ENCODE results near the gene TRIP12.
"Not testable (repeated sequence)": the region's sequence is repeated elsewhere in the genome, so short reads cannot be mapped to it uniquely, and the experiment has no call there.

TRIP12 gene

DNA sequence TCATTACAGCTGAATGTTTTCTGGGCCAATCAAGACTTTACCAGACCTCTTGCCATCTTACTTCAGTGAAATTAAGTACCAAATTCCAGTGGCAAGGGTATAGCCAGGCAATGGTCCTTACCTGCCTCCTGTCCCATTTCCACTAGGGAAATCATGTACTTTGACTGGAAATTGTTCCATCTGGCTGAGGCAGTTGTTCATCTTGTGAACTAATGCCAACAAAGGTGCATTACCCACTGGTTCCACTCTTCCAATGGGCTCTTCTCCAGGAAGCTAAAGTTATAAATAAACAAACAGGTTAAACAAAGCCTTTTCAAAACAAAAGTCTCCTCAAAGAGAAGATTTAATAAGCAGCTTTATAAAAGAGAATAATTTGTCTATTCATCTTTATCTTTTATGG is 126.8 kb downstream of the TRIP12 start:
- H3K27ac ChIP-seq (ENCODE audit: low read depth, low read length), result no peak overlapping the region
- H3K4me1 ChIP-seq (ENCODE audit: control insufficient read depth, insufficient read depth, low read length), result no peaks in the 10 kb centered on the region
- H3K9me3 ChIP-seq (ENCODE audit: control insufficient read depth, insufficient read depth, low read depth, low read length), result no peaks in the 10 kb centered on the region
- no peaks in the 10 kb centered on the region for H3K27me3 ChIP-seq (ENCODE audit: control insufficient read depth, insufficient read depth, low read length)
- H3K4me3 ChIP-seq (ENCODE audit: low read depth, low read length), result no peak overlapping the region
- H3K36me3 ChIP-seq (ENCODE audit: control insufficient read depth, insufficient read depth, low read length), result peaks cover 93% of the 10 kb centered on the region
- no peak overlapping the region for H3K9ac ChIP-seq (ENCODE audit: low read length)

DNA sequence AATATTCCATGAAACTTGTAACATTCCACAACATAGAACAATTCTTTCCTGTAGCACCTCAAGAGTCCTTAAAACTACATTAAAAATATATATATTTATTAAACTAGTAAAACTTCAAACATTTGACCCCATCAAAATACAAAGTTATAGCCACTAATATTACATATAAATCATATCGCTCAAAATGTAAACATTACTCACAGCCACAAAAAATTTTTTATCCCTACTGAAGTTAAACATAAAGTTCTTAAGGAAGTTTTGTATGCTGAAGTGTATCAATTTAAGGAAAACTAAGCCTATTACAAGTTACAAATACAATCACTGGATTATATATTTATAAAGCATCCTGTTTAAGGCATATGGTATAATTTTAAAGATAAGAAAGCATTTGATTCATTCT is 127.2 kb downstream of the TRIP12 start:
- H3K36me3 ChIP-seq (ENCODE audit: control insufficient read depth, insufficient read depth, low read length), result peaks cover 93% of the 10 kb centered on the region
- H3K4me3 ChIP-seq (ENCODE audit: low read depth, low read length), result no peak overlapping the region
- H3K27ac ChIP-seq (ENCODE audit: low read depth, low read length), result no peak overlapping the region
- no peaks in the 10 kb centered on the region for H3K4me1 ChIP-seq (ENCODE audit: control insufficient read depth, insufficient read depth, low read length)
- H3K9me3 ChIP-seq (ENCODE audit: control insufficient read depth, insufficient read depth, low read depth, low read length), result no peaks in the 10 kb centered on the region
- no peak overlapping the region for H3K9ac ChIP-seq (ENCODE audit: low read length)
- no peaks in the 10 kb centered on the region for H3K27me3 ChIP-seq (ENCODE audit: control insufficient read depth, insufficient read depth, low read length)

DNA sequence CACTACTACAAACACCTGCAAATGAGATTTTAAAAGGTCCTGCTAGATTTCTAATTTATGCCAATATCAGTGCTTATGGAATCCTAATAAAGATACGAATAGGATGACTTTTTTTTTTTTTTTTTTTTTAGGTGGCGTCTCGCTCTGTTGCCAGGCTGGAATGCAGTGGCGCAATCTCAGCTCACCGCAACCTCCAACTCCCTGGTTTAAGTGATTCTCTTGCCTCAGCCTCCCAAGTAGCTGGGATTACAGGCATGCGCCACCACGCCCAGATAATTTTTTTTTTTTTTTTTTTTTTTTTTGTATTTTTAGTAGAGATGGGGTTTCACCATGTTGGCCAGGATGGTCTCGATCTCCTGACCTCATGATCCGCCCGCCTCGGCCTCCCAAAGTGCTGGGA is 135.5 kb downstream of the TRIP12 start:
- H3K27me3 ChIP-seq (ENCODE audit: control insufficient read depth, insufficient read depth, low read length); H3K4me3 ChIP-seq (ENCODE audit: low read depth, low read length); H3K9ac ChIP-seq (ENCODE audit: low read length); H3K27ac ChIP-seq (ENCODE audit: low read depth, low read length); H3K4me1 ChIP-seq (ENCODE audit: control insufficient read depth, insufficient read depth, low read length); H3K9me3 ChIP-seq (ENCODE audit: control insufficient read depth, insufficient read depth, low read depth, low read length): not testable (repeated sequence)
- H3K36me3 ChIP-seq (ENCODE audit: control insufficient read depth, insufficient read depth, low read length), result peaks cover 65% of the 10 kb centered on the region

DNA sequence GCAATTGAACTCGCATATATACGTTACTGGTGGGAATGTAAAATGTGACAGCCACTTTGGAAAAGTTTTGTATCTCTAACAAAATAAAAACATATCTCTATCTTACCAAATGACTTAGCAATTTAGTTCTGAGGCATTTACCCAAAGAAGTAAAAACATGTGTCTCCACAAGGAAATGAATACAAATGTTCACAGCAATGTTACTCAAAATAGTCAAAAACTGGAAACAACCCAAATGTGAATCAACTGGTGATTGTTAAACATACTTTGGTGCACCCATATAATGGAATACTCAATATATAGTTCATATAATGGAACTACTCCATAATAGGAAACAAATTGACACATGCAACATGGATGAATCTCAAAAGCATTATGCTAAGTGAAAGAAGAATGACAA is 137.0 kb downstream of the TRIP12 start:
- Histone ChIP-seq H3K9me3 (ENCODE audit: control insufficient read depth, insufficient read depth, low read depth, low read length) (no peaks in the 10 kb centered on the region), H3K36me3 (ENCODE audit: control insufficient read depth, insufficient read depth, low read length) (peaks cover 58% of the 10 kb centered on the region), H3K4me3 (ENCODE audit: low read depth, low read length) (no peak overlapping the region), H3K4me1 (ENCODE audit: control insufficient read depth, insufficient read depth, low read length) (peaks cover 17% of the 10 kb centered on the region), H3K27me3 (ENCODE audit: control insufficient read depth, insufficient read depth, low read length) (no peaks in the 10 kb centered on the region), H3K9ac (ENCODE audit: low read length) (no peak overlapping the region), H3K27ac (ENCODE audit: low read depth, low read length) (no peak overlapping the region)

DNA sequence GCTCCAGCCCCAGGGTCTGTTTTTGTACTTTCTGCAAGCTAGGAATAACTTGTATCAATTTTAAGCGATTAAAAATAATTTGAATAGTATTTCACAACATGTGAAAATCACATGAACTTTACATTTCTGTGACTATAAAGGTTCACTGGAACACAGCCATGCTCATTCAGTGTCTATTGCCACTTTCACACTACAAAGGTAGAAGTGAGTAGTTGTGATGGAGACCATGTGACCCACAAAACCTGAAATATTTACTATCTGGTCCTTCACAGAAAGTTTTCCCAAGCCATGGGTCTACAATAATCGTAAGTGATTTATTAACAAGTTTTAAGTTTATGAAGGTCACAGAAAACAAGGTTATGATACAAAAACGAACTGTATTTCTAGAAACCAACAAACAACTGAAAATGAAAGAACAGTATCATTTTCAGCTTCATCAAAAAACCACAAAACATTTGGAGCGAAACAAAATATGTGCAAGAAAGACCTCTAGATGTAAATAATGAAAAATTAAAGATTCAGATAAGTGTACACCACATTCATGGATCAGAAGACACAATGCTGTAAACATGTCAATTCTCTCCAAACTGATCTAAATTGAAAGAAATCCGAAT is 138.6 kb downstream of the TRIP12 start:
- Histone ChIP-seq H3K36me3 (ENCODE audit: control insufficient read depth, insufficient read depth, low read length) (peaks cover 58% of the 10 kb centered on the region), H3K9ac (ENCODE audit: low read length) (no peak overlapping the region), H3K27me3 (ENCODE audit: control insufficient read depth, insufficient read depth, low read length) (no peaks in the 10 kb centered on the region), H3K4me1 (ENCODE audit: control insufficient read depth, insufficient read depth, low read length) (peaks cover 17% of the 10 kb centered on the region), H3K9me3 (ENCODE audit: control insufficient read depth, insufficient read depth, low read depth, low read length) (no peaks in the 10 kb centered on the region), H3K27ac (ENCODE audit: low read depth, low read length) (no peak overlapping the region), H3K4me3 (ENCODE audit: low read depth, low read length) (no peak overlapping the region)

DNA sequence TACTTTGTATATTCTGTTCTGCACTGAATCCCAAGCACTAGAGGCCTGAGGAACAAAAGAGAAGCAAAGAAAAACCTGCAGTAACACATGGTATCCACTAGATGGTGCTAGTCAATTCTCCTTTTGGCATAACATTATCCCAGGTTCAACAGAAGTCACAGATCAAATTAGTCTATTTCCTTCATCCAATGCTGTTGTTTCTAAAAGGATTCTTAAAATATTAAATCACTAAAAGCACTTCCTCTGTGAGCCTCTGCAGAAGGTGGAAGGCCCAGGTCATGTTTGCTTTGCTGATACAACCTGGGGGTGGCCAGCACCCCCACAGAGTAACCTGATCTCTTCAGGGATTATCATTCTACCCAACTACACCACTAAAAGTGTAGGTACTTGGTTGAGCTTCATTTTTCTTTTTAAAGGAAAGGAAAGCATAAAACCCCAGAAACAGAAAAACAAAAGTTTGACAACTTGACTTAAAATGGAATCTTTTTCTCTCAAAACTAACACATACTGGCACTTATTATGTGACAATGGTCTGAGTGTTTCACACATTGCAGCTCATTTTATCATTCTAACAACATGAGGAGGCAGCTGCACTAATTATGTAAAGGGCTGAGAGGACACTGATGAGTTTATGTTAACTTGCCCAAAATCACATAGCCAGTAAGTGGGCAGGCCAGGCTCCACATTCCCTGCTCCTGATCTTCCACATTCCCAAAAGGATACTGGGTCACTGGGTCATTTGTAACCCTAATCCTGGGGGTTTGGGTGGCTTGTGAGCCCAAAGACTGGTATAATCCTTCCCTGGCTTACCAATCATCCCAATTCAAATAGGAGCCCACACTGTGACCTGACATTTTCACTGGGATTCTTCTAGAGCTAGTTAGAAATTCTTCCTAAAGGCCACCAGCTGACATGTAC is 140.7 kb downstream of the TRIP12 start:
- peaks cover 19% of the 10 kb centered on the region for H3K4me1 ChIP-seq (ENCODE audit: control insufficient read depth, insufficient read depth, low read length)
- no peak overlapping the region for H3K27ac ChIP-seq (ENCODE audit: low read depth, low read length)
- H3K9me3 ChIP-seq (ENCODE audit: control insufficient read depth, insufficient read depth, low read depth, low read length), result no peaks in the 10 kb centered on the region
- H3K36me3 ChIP-seq (ENCODE audit: control insufficient read depth, insufficient read depth, low read length), result peaks cover 62% of the 10 kb centered on the region
- H3K27me3 ChIP-seq (ENCODE audit: control insufficient read depth, insufficient read depth, low read length), result no peaks in the 10 kb centered on the region
- no peak overlapping the region for H3K9ac ChIP-seq (ENCODE audit: low read length)
- H3K4me3 ChIP-seq (ENCODE audit: low read depth, low read length), result no peak overlapping the region

DNA sequence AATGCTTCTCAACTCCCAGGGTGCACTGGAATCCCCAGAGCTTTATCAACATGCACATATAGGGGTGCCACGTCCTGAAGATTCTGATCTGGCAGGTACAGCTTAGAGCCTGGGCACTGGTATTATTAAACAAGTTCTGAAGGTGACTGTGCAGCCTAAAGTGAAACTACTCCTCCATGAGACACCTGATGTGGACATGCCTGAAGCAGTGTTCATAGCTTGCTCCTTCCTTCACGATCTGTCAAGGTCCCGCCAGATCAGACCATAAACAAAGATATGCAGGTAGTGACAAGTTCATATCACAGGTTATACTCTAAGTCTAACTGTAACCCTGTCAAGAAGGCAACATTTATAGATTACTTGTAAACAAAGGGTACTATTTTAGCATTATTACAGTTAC is 142.2 kb downstream of the TRIP12 start:
- H3K36me3 ChIP-seq (ENCODE audit: control insufficient read depth, insufficient read depth, low read length), result peaks cover 53% of the 10 kb centered on the region
- H3K27me3 ChIP-seq (ENCODE audit: control insufficient read depth, insufficient read depth, low read length), result no peaks in the 10 kb centered on the region
- H3K4me1 ChIP-seq (ENCODE audit: control insufficient read depth, insufficient read depth, low read length), result peaks cover 34% of the 10 kb centered on the region
- H3K9ac ChIP-seq (ENCODE audit: low read length), result no peak overlapping the region
- H3K4me3 ChIP-seq (ENCODE audit: low read depth, low read length), result no peak overlapping the region
- H3K27ac ChIP-seq (ENCODE audit: low read depth, low read length), result no peak overlapping the region
- no peaks in the 10 kb centered on the region for H3K9me3 ChIP-seq (ENCODE audit: control insufficient read depth, insufficient read depth, low read depth, low read length)

DNA sequence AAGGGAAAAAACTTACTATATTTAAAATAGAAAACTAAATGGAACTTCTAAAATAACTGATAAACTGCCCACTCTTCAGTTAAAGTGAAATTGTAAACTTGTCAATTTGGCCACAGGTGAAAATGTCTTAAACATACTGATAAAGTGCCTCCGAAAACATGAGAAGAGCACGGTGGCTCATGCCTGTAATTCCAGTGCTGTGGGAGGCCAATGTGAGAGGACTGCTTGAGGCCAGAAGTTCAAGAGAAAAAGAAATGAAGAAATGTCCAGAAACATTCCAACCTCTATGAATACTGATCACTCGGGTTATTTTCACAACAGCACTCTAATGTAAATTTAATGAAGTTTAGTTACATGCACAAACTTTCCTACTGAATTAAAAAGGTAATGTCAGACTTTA is 144.1 kb downstream of the TRIP12 start:
- Histone ChIP-seq H3K4me1 (ENCODE audit: control insufficient read depth, insufficient read depth, low read length) (peaks cover 46% of the 10 kb centered on the region), H3K9ac (ENCODE audit: low read length) (no peak overlapping the region), H3K27me3 (ENCODE audit: control insufficient read depth, insufficient read depth, low read length) (no peaks in the 10 kb centered on the region), H3K9me3 (ENCODE audit: control insufficient read depth, insufficient read depth, low read depth, low read length) (no peaks in the 10 kb centered on the region), H3K27ac (ENCODE audit: low read depth, low read length) (no peak overlapping the region), H3K4me3 (ENCODE audit: low read depth, low read length) (no peak overlapping the region), H3K36me3 (ENCODE audit: control insufficient read depth, insufficient read depth, low read length) (peaks cover 65% of the 10 kb centered on the region)

DNA sequence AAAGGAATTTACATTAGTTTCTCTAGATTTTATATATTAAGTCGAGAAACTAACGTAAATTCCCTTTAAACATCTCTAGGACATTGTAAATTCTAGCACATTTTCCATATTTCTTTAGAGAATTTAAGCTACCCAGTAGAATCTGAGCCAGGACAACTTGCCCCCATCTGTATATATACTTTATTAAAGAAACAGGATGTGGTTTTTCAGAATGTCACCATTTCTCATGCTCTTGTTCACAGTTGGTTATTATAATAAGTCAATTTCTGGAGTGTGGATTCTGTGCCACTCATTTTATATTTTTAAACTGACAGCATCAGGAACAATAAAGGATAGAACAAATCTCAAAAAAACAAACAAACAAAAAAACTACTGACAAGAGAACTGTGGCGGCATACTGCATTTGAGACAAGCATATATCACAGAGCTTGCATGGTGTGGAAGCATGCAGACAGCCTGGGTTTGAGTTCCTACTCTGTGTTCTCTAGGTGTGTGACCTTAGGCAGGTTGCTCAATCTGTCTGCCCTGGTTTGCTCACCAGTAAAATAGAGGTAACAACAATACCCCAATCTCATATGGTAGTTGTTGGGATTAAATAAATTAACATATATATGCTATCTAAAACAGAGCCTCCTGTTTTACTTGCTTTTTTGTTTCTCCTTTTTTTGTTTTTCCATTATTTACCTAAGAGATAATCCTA is 146.0 kb downstream of the TRIP12 start:
- no peaks in the 10 kb centered on the region for H3K9me3 ChIP-seq (ENCODE audit: control insufficient read depth, insufficient read depth, low read depth, low read length)
- H3K9ac ChIP-seq (ENCODE audit: low read length), result no peak overlapping the region
- peak overlapping the region; percentile 29; the same call in 1 of the 2 replicates for H3K27ac ChIP-seq (ENCODE audit: low read depth, low read length)
- H3K4me3 ChIP-seq (ENCODE audit: low read depth, low read length), result no peak overlapping the region
- peaks cover 34% of the 10 kb centered on the region for H3K4me1 ChIP-seq (ENCODE audit: control insufficient read depth, insufficient read depth, low read length)
- H3K27me3 ChIP-seq (ENCODE audit: control insufficient read depth, insufficient read depth, low read length), result no peaks in the 10 kb centered on the region
- peaks cover 79% of the 10 kb centered on the region for H3K36me3 ChIP-seq (ENCODE audit: control insufficient read depth, insufficient read depth, low read length)

DNA sequence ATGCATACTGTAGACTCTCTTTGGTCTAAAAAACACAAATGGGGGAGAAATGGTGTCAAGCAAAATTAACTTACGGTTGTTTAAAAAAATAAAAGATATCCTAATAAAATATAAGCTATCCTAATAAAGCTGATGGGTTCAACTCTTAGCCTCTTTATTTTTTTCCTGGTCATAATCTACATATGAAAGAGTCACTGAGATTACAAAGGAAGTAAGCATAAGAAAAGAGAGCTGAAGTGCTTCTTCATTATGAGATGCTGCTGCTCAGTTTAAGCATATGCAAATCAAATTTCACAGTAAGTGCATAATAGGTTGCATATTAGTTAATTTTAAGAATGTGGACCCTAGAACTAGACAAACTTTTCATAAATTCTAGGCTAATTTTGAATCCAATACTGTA is 147.6 kb downstream of the TRIP12 start:
- Histone ChIP-seq H3K4me3 (ENCODE audit: low read depth, low read length) (no peak overlapping the region), H3K36me3 (ENCODE audit: control insufficient read depth, insufficient read depth, low read length) (peaks cover 80% of the 10 kb centered on the region), H3K9ac (ENCODE audit: low read length) (no peak overlapping the region), H3K27me3 (ENCODE audit: control insufficient read depth, insufficient read depth, low read length) (no peaks in the 10 kb centered on the region), H3K4me1 (ENCODE audit: control insufficient read depth, insufficient read depth, low read length) (peaks cover 29% of the 10 kb centered on the region), H3K9me3 (ENCODE audit: control insufficient read depth, insufficient read depth, low read depth, low read length) (no peaks in the 10 kb centered on the region), H3K27ac (ENCODE audit: low read depth, low read length) (peak overlapping the region; percentile 82)

DNA sequence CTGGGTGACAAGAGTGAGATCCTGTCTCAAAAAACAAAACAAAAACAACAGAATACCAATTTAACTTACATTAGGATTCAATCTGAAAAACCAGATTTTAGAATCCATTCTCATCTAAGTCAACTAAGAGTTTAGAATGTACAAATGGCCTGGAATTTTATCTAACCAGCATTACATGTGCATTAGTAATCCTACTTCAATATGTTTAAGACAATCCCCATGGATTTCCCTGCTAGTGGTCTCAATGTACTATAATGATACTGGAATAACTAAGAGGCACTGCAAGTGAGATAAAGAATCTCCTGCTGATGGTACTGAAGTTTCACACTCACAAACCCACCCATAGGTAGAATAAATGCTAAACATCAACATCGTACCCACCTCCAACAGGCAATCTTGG is 153.6 kb downstream of the TRIP12 start:
- H3K36me3 ChIP-seq (ENCODE audit: control insufficient read depth, insufficient read depth, low read length), result peaks cover 89% of the 10 kb centered on the region
- no peak overlapping the region; the same call in 1 of the 2 replicates for H3K27ac ChIP-seq (ENCODE audit: low read depth, low read length)
- no peak overlapping the region for H3K9ac ChIP-seq (ENCODE audit: low read length)
- H3K4me1 ChIP-seq (ENCODE audit: control insufficient read depth, insufficient read depth, low read length), result peaks cover 10% of the 10 kb centered on the region; the same call in 1 of the 2 replicates
- no peaks in the 10 kb centered on the region for H3K9me3 ChIP-seq (ENCODE audit: control insufficient read depth, insufficient read depth, low read depth, low read length)
- H3K4me3 ChIP-seq (ENCODE audit: low read depth, low read length), result no peak overlapping the region
- H3K27me3 ChIP-seq (ENCODE audit: control insufficient read depth, insufficient read depth, low read length), result no peaks in the 10 kb centered on the region

Data from HUES6 (cell line).